Neural crest cell (in vitro differentiated cells): ENCODE measurements around the gene GPR152. TPM values are rescaled to one million over a fixed set of nuclear protein-coding genes. Genes with fewer than 3 reads are reported as not detected.

Source experiments
- DNase-seq: peaks from one replicate; pipeline ENCODE4 v3.0.0; 2021; ENCODE audit warnings: low read depth, mixed read lengths, low spot score
- H3K27ac Mint-ChIP-seq: one replicate; pipeline ENCODE4 v1.8.0; 2021; ENCODE audit warnings: mild to moderate bottlenecking, mixed read lengths; ENCODE audit not compliant: unreplicated experiment
- H3K27me3 Mint-ChIP-seq: 2 replicates; pipeline ENCODE4 v1.8.0; 2021; ENCODE audit warnings: low read depth, mild to moderate bottlenecking, mixed read lengths
- H3K36me3 Mint-ChIP-seq: 2 replicates; pipeline ENCODE4 v1.8.0; 2021; ENCODE audit warnings: low read depth, mild to moderate bottlenecking, mixed read lengths
- H3K4me1 Mint-ChIP-seq: 2 replicates; pipeline ENCODE4 v1.8.0; 2021; ENCODE audit warnings: mixed read lengths
- H3K4me3 Mint-ChIP-seq: one replicate; pipeline ENCODE4 v1.8.0; 2021; ENCODE audit warnings: mild to moderate bottlenecking, mixed read lengths
- H3K9me3 Mint-ChIP-seq: 2 replicates; pipeline ENCODE4 v1.8.0; 2021; ENCODE audit warnings: mixed read lengths
- total RNA-seq: library from RNA; stranded (reverse); gene quantifications from 2 replicates; pipeline ENCODE4 v1.2.1, GENCODE V29; 2021
- TF ChIP-seq, protein P1 (sequence below): fragments of 200-600 bp; sonication (generic); conservative IDR thresholded peaks from 2 replicates; pipeline ENCODE4 v1.5.0; 2021; ENCODE audit warnings: antibody characterized with exemption, mild to moderate bottlenecking

GPR152 gene
- total RNA-seq, 1 donor from 2014 or later: not detected

DNA sequence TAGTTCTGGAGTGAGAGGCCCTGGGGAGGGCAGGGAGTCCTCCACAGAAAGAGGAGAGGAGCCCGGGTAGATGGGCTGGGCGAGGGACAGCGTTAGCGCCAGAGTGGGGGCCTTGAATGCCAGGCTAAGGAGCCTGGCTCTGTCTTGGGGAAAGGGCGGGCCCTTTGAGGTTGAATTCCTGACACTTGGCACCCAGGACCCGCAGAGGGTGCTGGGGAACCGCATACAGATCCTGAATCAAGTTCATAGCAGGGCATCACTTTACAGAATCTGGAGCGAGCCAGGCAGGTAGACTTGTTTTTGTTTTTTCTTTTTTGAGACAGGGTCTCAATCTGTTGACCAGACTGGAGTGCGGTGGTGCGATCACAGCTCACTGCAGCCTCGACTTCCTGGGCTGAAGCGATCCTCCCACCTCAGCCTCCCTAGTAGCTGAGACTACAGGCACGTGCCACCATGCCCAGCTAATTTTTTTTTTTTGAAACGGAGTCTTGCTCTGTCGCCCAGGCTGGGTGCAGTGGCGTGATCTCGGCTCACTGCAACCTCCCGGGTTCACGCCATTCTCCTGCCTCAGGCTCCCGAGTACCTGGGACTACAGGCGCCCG lies 31.0 kb downstream of the GPR152 start:
- no peaks in the 10 kb centered on the region for H3K9me3 Mint-ChIP-seq
- no peak overlapping the region for H3K27ac Mint-ChIP-seq
- TF ChIP-seq, protein P1, sequence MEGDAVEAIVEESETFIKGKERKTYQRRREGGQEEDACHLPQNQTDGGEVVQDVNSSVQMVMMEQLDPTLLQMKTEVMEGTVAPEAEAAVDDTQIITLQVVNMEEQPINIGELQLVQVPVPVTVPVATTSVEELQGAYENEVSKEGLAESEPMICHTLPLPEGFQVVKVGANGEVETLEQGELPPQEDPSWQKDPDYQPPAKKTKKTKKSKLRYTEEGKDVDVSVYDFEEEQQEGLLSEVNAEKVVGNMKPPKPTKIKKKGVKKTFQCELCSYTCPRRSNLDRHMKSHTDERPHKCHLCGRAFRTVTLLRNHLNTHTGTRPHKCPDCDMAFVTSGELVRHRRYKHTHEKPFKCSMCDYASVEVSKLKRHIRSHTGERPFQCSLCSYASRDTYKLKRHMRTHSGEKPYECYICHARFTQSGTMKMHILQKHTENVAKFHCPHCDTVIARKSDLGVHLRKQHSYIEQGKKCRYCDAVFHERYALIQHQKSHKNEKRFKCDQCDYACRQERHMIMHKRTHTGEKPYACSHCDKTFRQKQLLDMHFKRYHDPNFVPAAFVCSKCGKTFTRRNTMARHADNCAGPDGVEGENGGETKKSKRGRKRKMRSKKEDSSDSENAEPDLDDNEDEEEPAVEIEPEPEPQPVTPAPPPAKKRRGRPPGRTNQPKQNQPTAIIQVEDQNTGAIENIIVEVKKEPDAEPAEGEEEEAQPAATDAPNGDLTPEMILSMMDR: no peak
- H3K36me3 Mint-ChIP-seq: no peaks in the 10 kb centered on the region
- no peak for DNase-seq
- peaks cover 15% of the 10 kb centered on the region for H3K27me3 Mint-ChIP-seq
- H3K4me3 Mint-ChIP-seq: peak overlapping the region; percentile 72
- peaks cover 14% of the 10 kb centered on the region for H3K4me1 Mint-ChIP-seq

DNA sequence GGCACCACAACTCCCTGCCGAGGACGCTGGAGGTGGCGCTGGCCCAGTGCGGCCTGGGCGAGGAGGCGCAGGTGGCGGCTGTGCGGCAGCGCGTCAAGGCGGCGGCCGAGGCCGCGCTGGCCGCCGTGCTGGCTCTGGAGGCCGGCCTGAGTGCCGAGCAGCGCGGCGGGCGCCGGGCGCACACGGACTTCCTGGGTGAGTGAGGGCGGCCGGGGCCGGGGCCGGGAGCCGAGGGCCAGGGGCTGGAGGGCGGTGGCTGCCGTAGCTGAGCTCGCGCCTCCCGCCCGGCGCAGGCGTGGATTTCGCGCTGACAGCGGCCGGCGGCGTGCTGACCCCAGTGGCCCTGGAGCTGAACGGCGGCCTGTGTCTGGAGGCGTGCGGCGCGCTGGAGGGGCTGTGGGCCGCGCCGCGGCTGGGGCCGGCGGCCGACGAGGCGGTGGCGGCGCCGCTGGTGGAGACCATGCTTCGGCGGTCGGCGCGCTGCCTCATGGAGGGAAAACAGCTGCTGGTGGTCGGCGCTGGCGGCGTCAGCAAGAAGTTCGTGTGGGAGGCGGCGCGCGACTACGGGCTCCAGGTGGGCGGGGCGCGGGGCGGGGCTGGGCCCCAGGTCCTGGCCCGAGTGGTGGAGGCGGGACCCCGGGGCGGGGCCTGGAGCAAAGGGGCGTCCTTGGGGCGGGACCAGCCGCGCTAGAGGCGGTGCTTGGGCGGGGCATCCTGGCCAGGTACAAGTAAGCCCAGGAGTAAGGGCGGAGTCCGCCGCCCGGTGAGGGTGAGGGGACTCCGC lies 31.7 kb downstream of the GPR152 start:
- H3K9me3 Mint-ChIP-seq: no peaks in the 10 kb centered on the region
- H3K4me1 Mint-ChIP-seq: peaks cover 18% of the 10 kb centered on the region
- peak; percentile 94 for DNase-seq
- H3K27ac Mint-ChIP-seq: no peak overlapping the region
- peak overlapping the region; percentile 72 for H3K4me3 Mint-ChIP-seq
- TF ChIP-seq, protein P1: no peak
- no peaks in the 10 kb centered on the region for H3K36me3 Mint-ChIP-seq
- H3K27me3 Mint-ChIP-seq: peaks cover 22% of the 10 kb centered on the region

- Mint-ChIP-seq H3K36me3 (no peaks in the 10 kb centered on the region), H3K27me3 (peaks cover 23% of the 10 kb centered on the region), H3K4me3 (peak overlapping the region; percentile 41), H3K4me1 (peaks cover 18% of the 10 kb centered on the region), H3K9me3 (no peaks in the 10 kb centered on the region), H3K27ac (no peak overlapping the region)
- TF ChIP-seq, protein P1: no peak
- no peak for DNase-seq
Measured at GRCh38 chr11:67420147-67420645, 32.3 kb downstream of the GPR152 start.

DNA sequence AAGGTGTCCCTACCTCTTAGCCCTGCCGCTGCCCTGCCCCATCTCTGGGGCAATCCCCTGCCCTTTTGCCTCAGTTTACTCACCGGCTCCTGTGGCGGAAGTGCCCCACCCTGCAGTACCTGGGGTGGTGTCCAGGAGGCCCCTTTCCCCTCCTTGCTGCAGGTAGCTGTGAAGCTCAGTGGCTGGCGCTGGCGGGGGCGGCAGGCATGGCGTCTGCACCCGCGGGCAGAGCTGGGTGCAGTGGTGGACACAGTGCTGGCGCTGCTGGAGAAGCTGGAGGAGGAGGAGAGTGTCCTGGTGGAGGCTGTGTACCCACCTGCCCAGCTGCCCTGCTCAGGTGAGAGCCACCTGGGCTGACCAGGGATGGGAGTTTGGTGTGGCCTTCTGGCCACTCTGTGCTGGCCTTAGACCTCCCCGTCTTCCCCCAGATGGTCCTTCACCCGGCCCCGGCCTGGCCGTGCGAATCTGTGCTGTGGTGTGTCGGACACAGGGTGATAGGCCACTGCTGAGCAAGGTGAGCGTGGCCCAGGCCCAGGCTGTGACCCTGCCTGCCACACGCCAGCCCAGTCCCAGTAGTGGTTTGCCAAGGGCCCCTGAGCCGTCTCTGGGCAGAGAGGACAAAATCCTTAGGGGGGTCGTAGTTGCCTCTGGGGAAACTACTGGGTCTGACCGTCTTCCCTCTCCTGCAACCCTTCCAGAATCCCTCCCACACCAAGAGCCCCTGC lies 33.0 kb downstream of the GPR152 start:
- Mint-ChIP-seq H3K27me3 (peaks cover 30% of the 10 kb centered on the region), H3K27ac (no peak overlapping the region), H3K4me3 (peak overlapping the region; percentile 41), H3K9me3 (no peaks in the 10 kb centered on the region), H3K4me1 (peaks cover 18% of the 10 kb centered on the region), H3K36me3 (no peaks in the 10 kb centered on the region)
- DNase-seq: no peak
- TF ChIP-seq, protein P1: no peak

DNA sequence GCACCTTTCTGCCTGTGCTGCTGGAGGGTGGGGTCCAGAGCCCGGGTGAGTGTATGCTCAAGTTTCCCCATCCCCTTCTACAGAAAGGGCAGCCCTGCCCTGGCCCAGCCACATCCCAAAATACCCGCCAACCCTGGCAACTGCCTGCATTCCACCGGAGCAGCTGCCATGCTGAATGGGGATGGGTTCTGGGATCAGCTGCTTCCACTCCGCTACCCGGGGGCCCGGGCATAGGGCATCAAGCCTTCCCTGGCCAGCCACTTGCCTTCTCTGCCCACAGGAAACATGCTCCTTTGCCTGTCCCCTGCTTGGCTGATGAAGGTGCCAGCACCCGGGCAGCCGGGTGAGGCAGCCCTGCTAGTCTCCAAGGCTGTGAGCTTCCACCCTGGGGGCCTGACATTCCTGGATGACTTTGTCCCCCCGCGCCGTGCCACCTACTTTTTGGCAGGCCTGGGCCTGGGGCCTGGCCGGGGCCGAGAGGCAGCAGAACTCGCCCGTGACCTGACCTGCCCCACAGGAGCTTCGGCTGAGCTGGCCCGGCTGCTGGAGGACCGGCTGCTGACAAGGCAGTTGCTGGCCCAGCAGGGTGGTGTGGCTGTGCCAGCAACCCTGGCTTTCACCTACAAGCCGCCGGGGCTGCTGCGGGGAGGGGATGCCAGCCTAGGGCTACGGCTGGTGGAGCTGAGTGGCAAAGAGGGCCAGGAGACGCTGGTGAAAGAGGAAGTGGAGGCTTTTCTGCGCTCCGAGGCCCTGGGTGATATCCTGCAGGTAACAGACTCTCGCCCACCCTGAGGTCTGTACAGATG lies 33.9 kb downstream of the GPR152 start:
- H3K27me3 Mint-ChIP-seq: peaks cover 37% of the 10 kb centered on the region
- no peak for DNase-seq
- TF ChIP-seq, protein P1: no peak
- no peaks in the 10 kb centered on the region for H3K9me3 Mint-ChIP-seq
- H3K4me1 Mint-ChIP-seq: peaks cover 18% of the 10 kb centered on the region
- H3K27ac Mint-ChIP-seq: no peak overlapping the region
- no peak overlapping the region for H3K4me3 Mint-ChIP-seq
- H3K36me3 Mint-ChIP-seq: no peaks in the 10 kb centered on the region
